Vein endothelial cell (primary cell): Measurements from ENCODE around the gene RINT1. TPM values are rescaled to one million over a fixed set of nuclear protein-coding genes. Genes with fewer than 3 reads are reported as not detected.

Experiments used
- total RNA-seq: library from RNA; depleted of rRNA; stranded (reverse); fragments of >200 nt; gene quantifications from 2 replicates; pipeline ENCODE4 v1.2.3, GENCODE V29; 2012

RINT1 gene
- 11.4 and 17.3 TPM in 2 replicates for total RNA-seq

DNA sequence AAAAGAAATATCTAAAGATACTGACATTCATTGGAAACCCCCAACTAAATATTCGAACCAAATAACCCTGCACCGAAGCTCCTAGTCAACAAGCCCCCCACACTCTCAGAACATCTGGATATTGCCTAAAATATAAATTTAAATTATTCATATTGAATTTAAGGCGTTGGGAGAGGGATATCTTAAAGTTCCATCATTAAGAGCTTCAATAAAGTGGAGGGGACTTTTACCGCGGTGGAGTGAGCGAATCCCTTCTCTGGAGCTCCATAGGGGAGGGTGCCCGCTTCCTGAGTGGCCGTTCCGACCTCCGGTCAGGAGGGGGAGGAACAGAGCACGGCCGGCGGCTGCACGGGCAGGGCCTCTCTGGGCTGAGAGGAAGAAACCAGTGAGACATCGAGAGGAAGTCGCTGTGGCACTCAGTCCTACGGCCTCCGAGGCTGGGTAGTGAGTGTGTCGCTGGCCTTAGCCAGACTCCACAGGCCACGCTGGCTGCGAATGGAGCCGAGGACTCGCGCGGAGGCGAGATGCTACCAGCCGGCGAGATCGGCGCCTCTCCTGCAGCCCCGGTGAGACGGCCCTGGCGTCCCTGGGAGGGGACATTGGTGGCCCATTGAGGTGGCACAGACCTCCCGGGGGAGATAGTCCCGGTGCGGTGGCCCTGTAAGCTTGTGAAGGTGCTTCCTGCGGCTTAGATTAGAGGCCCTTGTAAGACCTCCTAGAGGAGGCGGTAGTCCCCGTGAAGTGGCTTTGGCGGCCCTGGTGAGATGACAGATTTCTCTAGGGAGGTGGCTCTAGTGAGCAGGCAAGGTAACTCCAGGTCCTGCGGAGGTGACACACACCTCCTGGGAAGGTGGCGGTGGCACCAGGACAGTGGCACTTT is at the start of gene RINT1:
Gene RINT1 (plus strand): TSS at position 410 of the 880 bp plus-strand sequence. CDS start 115 bp downstream, at position 525.

DNA sequence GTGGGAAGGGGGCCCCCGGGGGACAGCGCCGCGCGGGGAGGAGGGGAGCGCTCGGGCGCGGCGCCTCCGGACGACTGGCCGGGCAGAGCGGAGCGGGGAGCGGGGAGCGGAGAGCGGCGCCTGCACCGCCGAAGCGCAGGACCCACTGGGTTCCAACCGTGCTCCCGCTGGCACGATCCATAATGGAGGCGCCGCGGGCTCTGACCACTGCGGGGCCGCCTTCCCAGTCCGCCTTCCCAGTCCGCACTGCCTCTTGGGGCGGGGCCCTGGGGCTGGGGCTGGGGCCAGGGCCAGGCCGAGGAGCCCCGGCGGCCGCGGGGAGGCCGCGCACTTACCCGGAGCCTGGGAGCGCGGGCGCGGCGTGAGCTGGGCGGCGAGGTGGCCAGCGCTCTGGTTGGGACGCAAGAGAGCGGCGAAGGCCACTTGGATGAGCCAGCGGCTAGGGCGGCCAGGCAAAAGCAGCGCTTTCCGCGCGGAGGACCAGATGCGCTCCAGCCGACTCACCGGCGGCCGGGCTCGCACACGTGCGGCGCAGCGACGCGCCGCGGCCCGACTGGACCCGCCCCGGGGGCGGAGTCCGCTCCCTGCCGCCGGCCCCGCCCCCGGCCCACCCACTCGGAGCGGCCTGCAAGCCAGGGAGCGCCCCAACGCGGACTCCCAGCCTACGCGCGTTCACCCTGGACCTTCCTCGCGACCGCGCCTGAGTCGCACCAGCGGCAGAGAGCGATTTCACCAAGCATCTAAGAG is 10.1 kb upstream of the RINT1 start, which contains the start of gene PUS7:
Gene PUS7 (minus strand): TSS at position 555 of the 747 bp plus-strand sequence. CDS start 13,759 bp downstream, outside the sequence.

DNA sequence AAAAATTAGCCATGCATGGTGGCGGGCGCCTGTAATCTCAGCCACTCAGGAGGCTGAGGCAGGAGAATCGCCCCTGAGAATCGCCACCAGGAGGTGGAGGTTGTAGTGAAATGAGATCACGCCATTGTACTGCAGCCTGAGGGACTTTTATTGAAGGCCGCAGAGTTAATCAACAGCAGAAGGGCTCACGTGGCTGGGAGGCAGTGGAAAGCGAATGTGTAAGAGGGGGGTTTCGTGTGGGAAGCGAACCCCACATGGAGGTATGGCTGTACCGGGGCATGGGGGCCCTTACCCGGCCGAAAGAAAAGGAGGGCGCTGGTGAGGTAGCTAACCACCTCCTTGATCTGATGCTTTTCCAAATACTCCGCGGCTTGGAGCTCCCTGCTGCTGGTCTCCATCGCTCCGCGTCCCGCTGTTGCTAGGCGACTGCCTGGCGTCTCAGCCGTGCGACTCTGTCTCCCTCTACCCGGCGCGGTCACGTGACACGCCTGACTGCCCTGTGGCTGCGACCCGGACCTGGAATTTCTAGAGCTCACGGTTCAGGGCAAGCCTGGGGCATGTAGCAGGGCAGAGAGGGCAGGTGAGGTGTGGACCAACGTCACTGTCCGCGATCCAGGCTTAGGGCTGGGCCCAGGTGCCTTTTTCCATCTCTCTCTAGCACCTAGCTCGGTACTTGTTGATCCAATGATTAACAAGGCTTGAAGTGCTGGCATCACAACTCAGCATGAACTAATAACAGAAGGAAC is 49.2 kb downstream of the RINT1 start, which contains the start of gene EFCAB10:
Gene EFCAB10 (minus strand): TSS at position 428 of the 746 bp plus-strand sequence. CDS start 30 bp downstream, at position 398.

Other genes starting within 250 kb of the RINT1 start
- gene SRPK2, start 143.3 kb upstream of the RINT1 start, total RNA-seq = 59.5 and 76.4 TPM in 2 replicates
- gene PUS7, start 9.9 kb upstream of the RINT1 start, total RNA-seq = 44.5 and 51.3 TPM in 2 replicates
- 0.29 TPM in 1 of 2 replicates, not detected in the other for gene EFCAB10, start 49.3 kb downstream of the RINT1 start, total RNA-seq